Measurements from ENCODE around the gene CRIP3.

Gene CRIP3

GRCh38 chr6:43273707-43274106 is 34.9 kb downstream of the CRIP3 start:
- no peak for DNase-seq (ENCODE audit: low read depth, low spot score)

- DNase-seq (ENCODE audit: low read depth, low spot score): no peak
These were observed 36.7 kb downstream of the CRIP3 start for GRCh38 chr6:43271944-43272343.

- DNase-seq (ENCODE audit: low read depth, low spot score): no peak
These were observed 37.4 kb downstream of the CRIP3 start for GRCh38 chr6:43271103-43271815.

GRCh38 chr6:43269273-43270007 is 39.2 kb downstream of the CRIP3 start:
- no peak for DNase-seq (ENCODE audit: low read depth, low spot score)

GRCh38 chr6:43268782-43269272 is 39.8 kb downstream of the CRIP3 start:
- no peak for DNase-seq (ENCODE audit: low read depth, low spot score)

GRCh38 chr6:43268355-43268700 is 40.3 kb downstream of the CRIP3 start:
- DNase-seq (ENCODE audit: low read depth, low spot score): no peak

- DNase-seq (ENCODE audit: low read depth, low spot score): no peak
These were observed 40.8 kb downstream of the CRIP3 start for GRCh38 chr6:43267619-43268354.

- no peak for DNase-seq (ENCODE audit: low read depth, low spot score)
These were observed 43.1 kb downstream of the CRIP3 start for GRCh38 chr6:43265564-43265963.

- DNase-seq (ENCODE audit: low read depth, low spot score): no peak
These were observed 44.0 kb downstream of the CRIP3 start for GRCh38 chr6:43264599-43265145.

GRCh38 chr6:43263314-43264178 is 45.1 kb downstream of the CRIP3 start:
- peak; percentile 50 for DNase-seq (ENCODE audit: low read depth, low spot score)

- no peak for DNase-seq (ENCODE audit: low read depth, low spot score)
These were observed 45.8 kb downstream of the CRIP3 start for GRCh38 chr6:43262780-43263313.

- no peak for DNase-seq (ENCODE audit: low read depth, low spot score)
These were observed 46.4 kb downstream of the CRIP3 start for GRCh38 chr6:43262000-43262779.

GRCh38 chr6:43261198-43261597 is 47.4 kb downstream of the CRIP3 start:
- DNase-seq (ENCODE audit: low read depth, low spot score): no peak

GRCh38 chr6:43260791-43261190 is 47.8 kb downstream of the CRIP3 start:
- no peak for DNase-seq (ENCODE audit: low read depth, low spot score)

GRCh38 chr6:43258807-43259686 is 49.6 kb downstream of the CRIP3 start:
- DNase-seq (ENCODE audit: low read depth, low spot score): no peak

GRCh38 chr6:43258180-43258579 is 50.4 kb downstream of the CRIP3 start:
- DNase-seq (ENCODE audit: low read depth, low spot score): no peak

GRCh38 chr6:43257367-43258145 is 51.1 kb downstream of the CRIP3 start:
- no peak for DNase-seq (ENCODE audit: low read depth, low spot score)

GRCh38 chr6:43256670-43257366 is 51.8 kb downstream of the CRIP3 start:
- no peak for DNase-seq (ENCODE audit: low read depth, low spot score)

Data from iPS DF 19.7 (cell line).